Kidney (tissue), 14 donors: Measurements from ENCODE around the gene ITPR2. TPM values are rescaled to one million over a fixed set of nuclear protein-coding genes. Genes with fewer than 3 reads are reported as not detected.
"Not testable (repeated sequence)": the region's sequence is repeated elsewhere in the genome, so short reads cannot be mapped to it uniquely, and the experiment has no call there.

Experiments
- DNase-seq, 5 donors: peaks; one replicate each; pipeline ENCODE4 v3.0.0-alpha.2; 2013 to 2020
- FAIRE-seq: peaks from 2 replicates; lab custom pipeline; 2012; peaks lifted over from hg19 to GRCh38; lab: Jason Lieb, UNC
- H3K27ac ChIP-seq, 2 donors: one replicate each; pipeline ENCODE4 v1.7.0; 2013; ENCODE audit warnings: low read depth in 2 of 2, low read length in 2 of 2, inconsistent platforms in 1 of 2
- H3K27me3 ChIP-seq: one replicate; pipeline ENCODE4 v1.7.1; 2013; ENCODE audit warnings: low read length, inconsistent platforms; ENCODE audit not compliant: control insufficient read depth, insufficient read depth
- H3K36me3 ChIP-seq, 3 donors: one replicate each; pipeline versions ENCODE4 v1.7.0 to v1.7.1; 2013; ENCODE audit warnings: low read length in 3 of 3, control low read depth in 1 of 3, inconsistent platforms in 1 of 3; ENCODE audit not compliant: insufficient read depth in 3 of 3, control insufficient read depth in 2 of 3
- H3K4me1 ChIP-seq, 3 donors: one replicate each; pipeline versions ENCODE4 v1.7.0 to v1.7.1; 2013; ENCODE audit warnings: low read length in 3 of 3, inconsistent platforms in 1 of 3, low read depth in 1 of 3; ENCODE audit not compliant: control insufficient read depth in 2 of 3, insufficient read depth in 2 of 3
- H3K4me3 ChIP-seq, 3 donors: one replicate each; pipeline versions ENCODE4 v1.7.0 to v1.8.1; 2013; ENCODE audit warnings: low read length in 3 of 3, control low read depth in 1 of 3, inconsistent platforms in 1 of 3
- H3K9ac ChIP-seq, 3 donors: one replicate each; pipeline versions ENCODE4 v1.7.0 to v1.7.1; 2013; ENCODE audit warnings: low read length in 3 of 3, control low read depth in 1 of 3, inconsistent platforms in 1 of 3
- H3K9me3 ChIP-seq, 3 donors: one replicate each; pipeline versions ENCODE4 v1.7.0 to v1.7.1; 2013; ENCODE audit warnings: low read length in 3 of 3, control low read depth in 1 of 3, inconsistent platforms in 1 of 3; ENCODE audit not compliant: control insufficient read depth in 2 of 3, insufficient read depth in 1 of 3
- CTCF ChIP-seq: IDR thresholded peaks from 3 replicates; pipeline ENCODE4 v1.5.1; 2012; ENCODE audit warnings: mild to moderate bottlenecking, moderate library complexity, borderline replicate concordance; ENCODE audit not compliant: insufficient read depth; ENCODE audit errors: extremely low read depth
- intact Hi-C: fragments of 100-400 bp; cut with DNase I; formaldehyde crosslinking; loops from one replicate; pipeline ENCODE4 v1.11.1; 2022
- polyA plus RNA-seq: library from polyadenylated mRNA; stranded (reverse); fragments of 350-450 nt; fragmentation: Illumina TruSeq; extraction: RNeasy Lipid Tissue Mini Kit (QIAGEN cat#74804); gene quantifications from one replicate; pipeline ENCODE4 v1.2.3, GENCODE V29; 2014; ENCODE audit warnings: low read depth, low replicate concordance; ENCODE audit not compliant: insufficient read depth
- total RNA-seq: library from RNA; stranded (reverse); fragmentation: NEBNext Ultra II Directional; extraction: Animal tissue kit (Norgen Biotek cat#: 25700); gene quantifications from one replicate; pipeline ENCODE4 v1.2.1, GENCODE V29; 2021
- donor health status: control.
- donor health status: control.
- donor health status: control.
- donor health status: control.
- donor health status: control.
- donor health status: DM: yes; HTN: yes; CAD: no.
- donor health status: Normal renal cell carcinoma (clear cell type).

ITPR2 gene
- total and polyA plus RNA-seq, 2 donors from 2014 or later = 5.7 to 56.9 TPM

DNA sequence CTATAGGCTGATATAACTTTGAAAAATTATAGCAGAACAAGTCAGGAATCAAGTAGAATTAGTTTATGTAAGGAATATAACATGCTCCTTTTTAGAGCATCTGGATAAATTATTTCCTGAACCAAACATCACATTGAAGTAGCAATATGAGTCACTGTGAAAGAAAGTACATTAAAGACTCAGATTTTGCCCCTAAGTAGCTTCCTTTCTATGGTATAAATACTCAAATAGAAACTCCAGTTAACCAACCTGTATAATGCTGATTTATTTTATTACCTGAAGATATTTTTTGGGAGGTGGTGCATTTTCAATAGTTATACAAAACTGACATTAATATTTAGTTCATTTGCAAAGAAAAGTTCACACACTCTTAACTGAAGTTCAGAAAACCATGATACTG is 312.1 kb downstream of the ITPR2 start:
- Histone ChIP-seq H3K4me1 (peaks cover 0 to 3% (median 0%) of the 10 kb centered on the region in 3 donors), H3K36me3 (no peaks in the 10 kb centered on the region), H3K27me3 (no peaks in the 10 kb centered on the region), H3K9ac (no peak overlapping the region), H3K9me3 (peaks cover 0 to 15% (median 3%) of the 10 kb centered on the region in 3 donors), H3K4me3 (no peak overlapping the region), H3K27ac (no peak overlapping the region)
- no peak for TF ChIP-seq CTCF
- intact Hi-C loops = no loop called here
- DNase-seq (no peak), FAIRE-seq (no peak)

DNA sequence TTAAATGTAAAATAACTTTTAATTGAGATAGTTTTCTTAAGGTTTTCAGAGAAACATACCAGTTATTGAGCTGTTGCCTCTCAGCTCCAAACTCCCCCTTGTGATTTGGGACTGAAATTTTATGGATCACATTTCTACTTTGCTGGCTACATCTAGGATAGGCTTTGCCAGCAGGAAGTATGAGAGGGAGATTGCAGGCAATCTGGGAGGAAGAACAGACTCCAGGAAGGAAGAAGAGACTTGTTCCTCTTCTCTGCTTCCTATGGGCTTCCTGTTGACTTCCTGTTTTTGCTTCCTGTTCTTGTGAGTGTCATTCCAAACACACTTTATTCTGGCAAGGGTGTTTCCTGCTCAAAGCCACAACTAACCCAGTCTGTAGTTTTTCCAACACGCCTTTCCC is 312.9 kb downstream of the ITPR2 start:
- no peak for DNase-seq
- no peak for FAIRE-seq
- no peak for TF ChIP-seq CTCF

GRCh38 chr12:26519462-26519861 is 313.5 kb downstream of the ITPR2 start:
- intact Hi-C loops = no loop called here
- no peak overlapping the region for H3K9ac ChIP-seq
- no peak for FAIRE-seq
- peaks cover 0 to 3% (median 0%) of the 10 kb centered on the region in 3 donors for H3K9me3 ChIP-seq
- no peak overlapping the region for H3K4me3 ChIP-seq
- TF ChIP-seq CTCF = no peak
- peaks cover 0 to 3% (median 0%) of the 10 kb centered on the region in 3 donors for H3K4me1 ChIP-seq
- no peak overlapping the region for H3K27ac ChIP-seq
- no peak for DNase-seq
- no peaks in the 10 kb centered on the region for H3K27me3 ChIP-seq
- H3K36me3 ChIP-seq = no peaks in the 10 kb centered on the region

More for the DNA sequence above, 312.9 kb downstream of the ITPR2 start:
- intact Hi-C loops = no loop called here
- Histone ChIP-seq H3K9ac (no peak overlapping the region), H3K9me3 (peaks cover 0 to 7% (median 0%) of the 10 kb centered on the region in 3 donors), H3K4me3 (no peak overlapping the region), H3K36me3 (no peaks in the 10 kb centered on the region), H3K27ac (no peak overlapping the region), H3K4me1 (peaks cover 0 to 3% (median 0%) of the 10 kb centered on the region in 3 donors), H3K27me3 (no peaks in the 10 kb centered on the region)

- not testable (repeated sequence) for FAIRE-seq, DNase-seq
Measured at GRCh38 chr12:26517320-26517719, 315.7 kb downstream of the ITPR2 start.

More at GRCh38 chr12:26517320-26517719, 315.7 kb downstream of the ITPR2 start:
- H3K9me3 ChIP-seq, H3K4me3 ChIP-seq, H3K9ac ChIP-seq, H3K36me3 ChIP-seq, H3K27me3 ChIP-seq, H3K27ac ChIP-seq, intact Hi-C loops, H3K4me1 ChIP-seq: not testable (repeated sequence)
